CD4-positive, CD25-positive, alpha-beta regulatory T cell (primary cell): ENCODE data around the gene STX18. TPM values are rescaled to one million over a fixed set of nuclear protein-coding genes. Genes with fewer than 3 reads are reported as not detected.

ENCODE experiments used
- ATAC-seq, 2 donors: fragments of 150-1000 bp; cut with Tn5 transposase; one replicate each; pipeline ENCODE4 v1.10.0; 2021; ENCODE audit warnings: low read depth in 2 of 2, moderate number of reproducible peaks in 2 of 2, moderate library complexity in 1 of 2
- DNase-seq, 3 donors: peaks; one replicate each; pipeline versions ENCODE4 v3.0.0 to v3.0.0-alpha.2; 2012 to 2022; ENCODE audit warnings: mixed read lengths in 1 of 3
- H3K27ac ChIP-seq: one replicate; pipeline ENCODE4 v1.7.0; 2013; ENCODE audit warnings: mild to moderate bottlenecking, low read length; ENCODE audit not compliant: insufficient read depth, poor library complexity, severe bottlenecking
- H3K27me3 ChIP-seq: one replicate; pipeline ENCODE4 v1.7.0; 2013; ENCODE audit warnings: low read length; ENCODE audit not compliant: control insufficient read depth, insufficient read depth
- H3K36me3 ChIP-seq: one replicate; pipeline ENCODE4 v1.7.0; 2013; ENCODE audit warnings: mild to moderate bottlenecking, low read length, moderate library complexity; ENCODE audit not compliant: control insufficient read depth, insufficient read depth
- H3K4me1 ChIP-seq: 2 replicates; pipeline ENCODE4 v1.7.0; 2013; ENCODE audit warnings: mild to moderate bottlenecking, low read length; ENCODE audit not compliant: insufficient read depth, control insufficient read depth, poor library complexity, severe bottlenecking
- H3K4me3 ChIP-seq: one replicate; pipeline ENCODE4 v1.7.0; 2013; ENCODE audit warnings: low read depth, mild to moderate bottlenecking, low read length, moderate library complexity
- H3K9me3 ChIP-seq, 2 experiments: 1 replicate in 1 of 2; 2 replicates in 1 of 2; pipeline ENCODE4 v1.7.0; 2013; ENCODE audit warnings: low read length in 2 of 2, mild to moderate bottlenecking in 1 of 2, moderate library complexity in 1 of 2; ENCODE audit not compliant: control insufficient read depth in 2 of 2
- H3K27ac Mint-ChIP-seq, 3 donors: one replicate each; pipeline ENCODE4 v1.8.0; 2020 to 2022; ENCODE audit warnings: mild to moderate bottlenecking in 3 of 3, mixed read lengths in 3 of 3, moderate library complexity in 2 of 3
- H3K27me3 Mint-ChIP-seq: one replicate; pipeline ENCODE4 v1.8.0; 2022; ENCODE audit warnings: mild to moderate bottlenecking, mixed read lengths
- H3K36me3 Mint-ChIP-seq: one replicate; pipeline ENCODE4 v1.8.0; 2020; ENCODE audit warnings: mixed read lengths
- H3K4me1 Mint-ChIP-seq, 4 donors: one replicate each; pipeline ENCODE4 v1.8.0; 2020 to 2022; ENCODE audit warnings: mixed read lengths in 4 of 4, mild to moderate bottlenecking in 1 of 4
- H3K4me3 Mint-ChIP-seq, 4 donors: one replicate each; pipeline ENCODE4 v1.8.0; 2020 to 2022; ENCODE audit warnings: mild to moderate bottlenecking in 4 of 4, mixed read lengths in 4 of 4, moderate library complexity in 3 of 4
- H3K9me3 Mint-ChIP-seq, 7 donors: one replicate each; pipeline ENCODE4 v1.8.0; 2020 to 2022; ENCODE audit warnings: mixed read lengths in 7 of 7, mild to moderate bottlenecking in 3 of 7, moderate library complexity in 2 of 7
- polyA plus RNA-seq, 4 donors: library from polyadenylated mRNA; unstranded; fragments of 300-500 nt; fragmentation: Illumina TruSeq; gene quantifications; one replicate each; pipeline ENCODE4 v1.2.3, GENCODE V29; 2021
- total RNA-seq: library from RNA; stranded (reverse); gene quantifications from one replicate; pipeline ENCODE4 v1.2.3, GENCODE V29; 2022

Gene STX18
- total and polyA plus RNA-seq, 5 donors from 2014 or later = 15.9 to 27.2 (median 23.6) TPM

- Histone ChIP-seq H3K27ac (no peak overlapping the region), H3K4me3 (no peak overlapping the region), H3K9me3 (no peaks in the 10 kb centered on the region), H3K4me1 (peaks cover 12% of the 10 kb centered on the region), H3K27me3 (no peaks in the 10 kb centered on the region), H3K36me3 (no peaks in the 10 kb centered on the region)
- peaks cover 13 to 31% (median 21%) of the 10 kb centered on the region in 4 donors for H3K4me1 Mint-ChIP-seq
- no peak overlapping the region for H3K4me3 Mint-ChIP-seq
- H3K27ac Mint-ChIP-seq = no peak overlapping the region
- H3K27me3 Mint-ChIP-seq = no peaks in the 10 kb centered on the region
- ATAC-seq (no peak), DNase-seq (no peak)
- H3K36me3 Mint-ChIP-seq = no peaks in the 10 kb centered on the region
- H3K9me3 Mint-ChIP-seq = no peaks in the 10 kb centered on the region
Observed at GRCh38 chr4:4499438-4500123, 42.3 kb downstream of the STX18 start.

DNA sequence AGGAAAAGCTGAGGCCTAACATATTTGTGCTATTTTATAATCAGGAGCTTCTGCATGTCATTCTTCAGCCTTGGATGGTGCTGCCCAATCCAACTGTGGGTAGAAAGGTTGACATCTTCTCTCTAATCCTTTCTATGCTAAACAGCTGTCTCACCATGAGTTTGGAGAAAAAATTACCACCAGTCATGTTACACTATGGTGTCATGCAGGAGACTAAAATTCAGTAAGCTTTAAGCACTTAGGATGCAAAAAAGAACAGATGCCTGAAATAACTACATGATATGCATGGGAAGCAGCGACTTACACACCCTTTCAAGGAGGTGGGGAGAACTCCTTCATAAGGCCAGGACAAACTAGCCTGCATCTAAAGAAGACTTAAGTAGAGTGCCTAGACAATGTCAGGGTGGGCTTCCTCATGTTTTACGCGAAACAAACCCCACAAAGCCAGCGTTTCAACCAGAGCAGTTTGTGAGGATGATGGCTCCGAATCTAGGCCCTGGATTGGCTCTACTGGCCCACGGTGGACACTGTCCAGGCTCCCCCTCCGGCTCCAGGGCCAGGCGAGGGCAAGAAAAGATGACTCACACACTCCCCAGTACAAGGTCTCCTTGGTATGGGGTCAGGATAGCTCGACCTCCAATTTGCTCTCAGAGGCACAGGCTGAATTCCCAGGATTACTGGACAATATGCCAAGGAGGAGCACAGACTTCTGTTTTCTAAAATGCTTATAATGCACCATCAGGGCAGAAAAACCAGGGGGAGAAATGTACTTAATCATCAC is 45.1 kb downstream of the STX18 start:
- peaks cover 0 to 37% (median 17%) of the 10 kb centered on the region in 4 donors for H3K4me1 Mint-ChIP-seq
- peaks cover 9% of the 10 kb centered on the region for H3K4me1 ChIP-seq
- no peaks in the 10 kb centered on the region for H3K9me3 ChIP-seq
- H3K9me3 Mint-ChIP-seq = no peaks in the 10 kb centered on the region
- no peak overlapping the region for H3K4me3 ChIP-seq
- H3K4me3 Mint-ChIP-seq = no peak overlapping the region
- no peaks in the 10 kb centered on the region for H3K36me3 Mint-ChIP-seq
- H3K27me3 ChIP-seq = no peaks in the 10 kb centered on the region
- ATAC-seq = no peak
- no peaks in the 10 kb centered on the region for H3K36me3 ChIP-seq
- no peaks in the 10 kb centered on the region for H3K27me3 Mint-ChIP-seq
- no peak overlapping the region for H3K27ac ChIP-seq
- peak overlapping the region in 1 of 3 donors; percentile 83 for H3K27ac Mint-ChIP-seq
- no peak for DNase-seq

- H3K4me3 ChIP-seq = no peak overlapping the region
- H3K4me1 ChIP-seq = peaks cover 9% of the 10 kb centered on the region
- no peaks in the 10 kb centered on the region for H3K27me3 ChIP-seq
- H3K9me3 Mint-ChIP-seq = no peaks in the 10 kb centered on the region
- H3K36me3 ChIP-seq = no peaks in the 10 kb centered on the region
- no peak for ATAC-seq
- no peak overlapping the region for H3K27ac ChIP-seq
- H3K27ac Mint-ChIP-seq = no peak overlapping the region
- no peaks in the 10 kb centered on the region for H3K27me3 Mint-ChIP-seq
- no peaks in the 10 kb centered on the region for H3K36me3 Mint-ChIP-seq
- DNase-seq = no peak
- H3K4me3 Mint-ChIP-seq = no peak overlapping the region
- no peaks in the 10 kb centered on the region for H3K9me3 ChIP-seq
- H3K4me1 Mint-ChIP-seq = peaks cover 0 to 37% (median 17%) of the 10 kb centered on the region in 4 donors
Observed at GRCh38 chr4:4494882-4495281, 47.0 kb downstream of the STX18 start.

GRCh38 chr4:4492161-4492847 is 49.5 kb downstream of the STX18 start:
- H3K27ac Mint-ChIP-seq = peak overlapping the region; percentile 8 to 86 (median 63)
- H3K4me3 ChIP-seq = peak overlapping the region; percentile 64
- H3K4me1 Mint-ChIP-seq = peaks cover 0 to 27% (median 16%) of the 10 kb centered on the region in 4 donors
- no peaks in the 10 kb centered on the region for H3K27me3 ChIP-seq
- H3K27me3 Mint-ChIP-seq = no peaks in the 10 kb centered on the region
- H3K4me3 Mint-ChIP-seq = peak overlapping the region; percentile 5 to 80 (median 56)
- no peaks in the 10 kb centered on the region for H3K9me3 Mint-ChIP-seq
- ATAC-seq = peak; percentile 43 to 44
- H3K9me3 ChIP-seq = no peaks in the 10 kb centered on the region
- no peaks in the 10 kb centered on the region for H3K36me3 ChIP-seq
- peak overlapping the region; percentile 25 for H3K27ac ChIP-seq
- DNase-seq = peak in 2 of 3 donors; percentile 1 to 60
- H3K36me3 Mint-ChIP-seq = no peaks in the 10 kb centered on the region
- H3K4me1 ChIP-seq = peaks cover 9% of the 10 kb centered on the region

DNA sequence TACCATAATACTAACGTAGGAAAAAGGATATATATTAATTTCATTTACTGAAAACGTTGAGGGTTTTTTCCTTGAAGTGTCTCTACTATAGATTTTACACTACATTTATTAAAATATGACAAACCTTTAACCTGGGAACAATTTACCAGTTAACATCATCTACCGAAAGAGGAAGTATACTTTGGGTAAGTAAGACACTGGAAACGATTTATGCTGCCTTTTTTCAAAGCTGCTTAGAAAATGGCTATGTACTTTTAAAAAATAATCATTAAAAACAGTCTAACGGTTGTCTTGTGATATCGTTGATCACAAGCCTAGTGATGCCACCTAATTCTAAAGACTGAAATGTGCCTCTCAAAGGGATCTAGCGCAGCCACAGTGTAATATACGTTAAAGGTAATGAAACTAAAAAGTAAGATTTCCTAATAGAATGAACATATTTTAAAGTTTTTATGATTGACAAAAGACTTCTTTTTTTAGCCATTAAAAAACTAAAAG is 50.4 kb downstream of the STX18 start:
- Mint-ChIP-seq H3K27me3 (no peaks in the 10 kb centered on the region), H3K27ac (no peak overlapping the region), H3K4me3 (no peak overlapping the region), H3K36me3 (no peaks in the 10 kb centered on the region), H3K4me1 (peaks cover 0 to 28% (median 16%) of the 10 kb centered on the region in 4 donors), H3K9me3 (no peaks in the 10 kb centered on the region)
- H3K27me3 ChIP-seq = no peaks in the 10 kb centered on the region
- peaks cover 9% of the 10 kb centered on the region for H3K4me1 ChIP-seq
- no peak overlapping the region for H3K27ac ChIP-seq
- H3K36me3 ChIP-seq = no peaks in the 10 kb centered on the region
- no peak for ATAC-seq
- no peak for DNase-seq
- no peaks in the 10 kb centered on the region for H3K9me3 ChIP-seq
- no peak overlapping the region for H3K4me3 ChIP-seq

GRCh38 chr4:4490816-4491215 is 51.0 kb downstream of the STX18 start:
- H3K9me3 ChIP-seq = no peaks in the 10 kb centered on the region
- Mint-ChIP-seq H3K36me3 (no peaks in the 10 kb centered on the region), H3K27me3 (no peaks in the 10 kb centered on the region), H3K4me1 (peaks cover 0 to 27% (median 16%) of the 10 kb centered on the region in 4 donors), H3K27ac (no peak overlapping the region), H3K4me3 (no peak overlapping the region), H3K9me3 (no peaks in the 10 kb centered on the region)
- no peak overlapping the region for H3K27ac ChIP-seq
- DNase-seq = no peak
- no peaks in the 10 kb centered on the region for H3K36me3 ChIP-seq
- H3K4me1 ChIP-seq = peaks cover 9% of the 10 kb centered on the region
- H3K27me3 ChIP-seq = no peaks in the 10 kb centered on the region
- H3K4me3 ChIP-seq = no peak overlapping the region
- ATAC-seq = no peak

DNA sequence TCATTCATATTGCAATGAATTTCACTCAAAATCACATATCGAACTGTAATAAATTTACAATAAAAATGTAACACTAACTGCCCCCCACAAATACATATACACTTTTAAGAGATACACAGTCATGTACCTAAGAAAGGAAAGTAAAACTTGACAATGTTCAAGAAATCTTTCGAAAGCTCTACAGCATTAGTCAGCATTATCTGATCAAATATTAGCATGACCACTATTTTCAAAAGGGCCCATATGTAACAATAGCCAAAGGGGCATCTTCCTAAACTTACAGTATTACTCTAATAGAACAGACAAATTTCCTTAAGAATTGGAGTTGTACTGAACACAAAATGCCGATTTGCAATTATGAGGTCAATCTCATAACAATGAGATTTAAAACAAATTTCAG is 51.8 kb downstream of the STX18 start:
- Histone ChIP-seq H3K36me3 (no peaks in the 10 kb centered on the region), H3K4me1 (peaks cover 9% of the 10 kb centered on the region), H3K4me3 (no peak overlapping the region), H3K27ac (no peak overlapping the region), H3K27me3 (no peaks in the 10 kb centered on the region), H3K9me3 (no peaks in the 10 kb centered on the region)
- ATAC-seq = no peak
- Mint-ChIP-seq H3K36me3 (no peaks in the 10 kb centered on the region), H3K27me3 (no peaks in the 10 kb centered on the region), H3K4me1 (peaks cover 0 to 25% (median 16%) of the 10 kb centered on the region in 4 donors), H3K27ac (no peak overlapping the region), H3K9me3 (no peaks in the 10 kb centered on the region), H3K4me3 (no peak overlapping the region)
- no peak for DNase-seq
